ENCODE measurements around the gene CYSRT1. TPM values are rescaled to one million over a fixed set of nuclear protein-coding genes. Genes with fewer than 3 reads are reported as not detected.
"Not testable (repeated sequence)": the region's sequence is repeated elsewhere in the genome, so short reads cannot be mapped to it uniquely, and the experiment has no call there.

Gene CYSRT1
- total and polyA plus RNA-seq, 2 experiments from 2014 or later, result 0.43 to 0.75 TPM

DNA sequence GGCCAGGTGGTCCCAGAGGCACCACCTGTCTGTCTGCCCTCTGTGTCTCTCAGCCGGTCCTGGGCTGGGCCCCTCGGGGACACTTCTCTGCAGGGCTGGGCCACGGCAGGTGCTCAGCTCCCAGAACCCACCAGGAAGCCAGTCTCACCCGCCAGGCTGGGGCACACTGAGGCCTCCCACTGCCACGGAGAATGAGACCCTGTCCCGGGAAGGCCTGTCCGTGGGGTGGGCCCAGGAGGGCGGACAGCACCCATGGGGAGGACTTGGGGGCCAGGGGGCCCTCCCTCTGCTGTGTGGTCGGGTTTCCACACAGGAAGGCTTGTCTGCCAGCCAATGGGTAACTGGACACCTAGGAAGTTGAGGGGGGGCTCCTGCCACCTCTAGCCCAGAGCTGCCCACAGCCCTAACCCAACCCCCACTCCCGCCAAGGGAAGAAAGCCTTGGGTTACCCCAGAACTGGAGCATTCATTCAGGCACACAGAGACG lies 12.0 kb downstream of the CYSRT1 start:
- Histone ChIP-seq H3K27me3 (replicated peaks; ENCODE audit: insufficient read depth) (no peaks in the 10 kb centered on the region), H3F3A (ENCODE audit: insufficient read depth) (no peaks in the 10 kb centered on the region; the same call in 1 of the 2 replicates), H3K4me2 (ENCODE audit: unreplicated experiment) (no peak overlapping the region), H3K27ac (no peak overlapping the region), H4K20me1 (ENCODE audit: insufficient read depth) (no peaks in the 10 kb centered on the region), H3K36me3 (ENCODE audit: low read depth) (peaks cover 3% of the 10 kb centered on the region; the same call in 1 of the 2 replicates), H3K9me3 (ENCODE audit: low read depth) (no peaks in the 10 kb centered on the region), H3K9me2 (ENCODE audit: insufficient read depth) (no peaks in the 10 kb centered on the region), H3K4me3 (no peak overlapping the region), H3K79me2 (ENCODE audit: insufficient read depth) (peaks cover 29% of the 10 kb centered on the region), H3K4me1 (ENCODE audit: insufficient read depth) (no peaks in the 10 kb centered on the region), H2AFZ (no peak overlapping the region), H3K9ac (no peak overlapping the region)
- 44 to 48% methylated on average over 11 of the region's 11 CpGs for WGBS, 2 experiments (ENCODE audit: low coverage in 1 of 2, low lambda C conversion rate in 2 of 2, missing lambda C conversion rate in 2 of 2)
- no peak for TF ChIP-seq EZH2 (IDR thresholded peaks at IDR 0.05; ENCODE audit: insufficient read depth, poor library complexity, severe bottlenecking)
- in situ Hi-C loops (cut with MboI), result no loop called here
- DNase-seq, result no peak

- no peak overlapping the region for H3K9ac ChIP-seq
- no peaks in the 10 kb centered on the region for H3K27me3 ChIP-seq (replicated peaks; ENCODE audit: insufficient read depth)
- WGBS, 2 experiments (ENCODE audit: low coverage in 1 of 2, low lambda C conversion rate in 2 of 2, missing lambda C conversion rate in 2 of 2), result 86 to 88% methylated on average over 12 to 13 of the region's 13 CpGs
- peaks cover 12% of the 10 kb centered on the region; the same call in 1 of the 2 replicates for H3K36me3 ChIP-seq (ENCODE audit: low read depth)
- peaks cover 6% of the 10 kb centered on the region for H3F3A ChIP-seq (ENCODE audit: insufficient read depth)
- no peak overlapping the region for H3K27ac ChIP-seq
- no peak overlapping the region for H3K4me2 ChIP-seq (ENCODE audit: unreplicated experiment)
- peaks cover 39% of the 10 kb centered on the region for H3K79me2 ChIP-seq (ENCODE audit: insufficient read depth)
- in situ Hi-C loops (cut with MboI), result no loop called here
- H3K9me2 ChIP-seq (ENCODE audit: insufficient read depth), result no peaks in the 10 kb centered on the region
- H3K4me1 ChIP-seq (ENCODE audit: insufficient read depth), result peaks cover 9% of the 10 kb centered on the region; the same call in 1 of the 2 replicates
- H4K20me1 ChIP-seq (ENCODE audit: insufficient read depth), result peaks cover 9% of the 10 kb centered on the region; the same call in 1 of the 2 replicates
- TF ChIP-seq EZH2 (IDR thresholded peaks at IDR 0.05; ENCODE audit: insufficient read depth, poor library complexity, severe bottlenecking) (no peak), EZH2phosphoT487 (IDR thresholded peaks at IDR 0.05; ENCODE audit: insufficient read depth, low read depth) (no peak)
- H2AFZ ChIP-seq, result no peak overlapping the region
- no peaks in the 10 kb centered on the region for H3K9me3 ChIP-seq (ENCODE audit: low read depth)
- no peak overlapping the region for H3K4me3 ChIP-seq
- no peak for DNase-seq
Measured at GRCh38 chr9:137237759-137238726, 13.1 kb downstream of the CYSRT1 start.

GRCh38 chr9:137239541-137240200 lies 14.7 kb downstream of the CYSRT1 start:
- Histone ChIP-seq H4K20me1 (ENCODE audit: insufficient read depth) (peaks cover 19% of the 10 kb centered on the region; the same call in 1 of the 2 replicates), H2AFZ (peak overlapping the region; percentile 55), H3K36me3 (ENCODE audit: low read depth) (peaks cover 18% of the 10 kb centered on the region), H3K27ac (peak overlapping the region; percentile 95), H3K4me2 (ENCODE audit: unreplicated experiment) (peak overlapping the region; percentile 95), H3K79me2 (ENCODE audit: insufficient read depth) (peaks cover 54% of the 10 kb centered on the region), H3K9ac (peak overlapping the region; percentile 95), H3K4me3 (peak overlapping the region; percentile 78), H3K4me1 (ENCODE audit: insufficient read depth) (peaks cover 13% of the 10 kb centered on the region; the same call in 1 of the 2 replicates), H3F3A (ENCODE audit: insufficient read depth) (peaks cover 22% of the 10 kb centered on the region)
- DNase-seq; in situ Hi-C loops (cut with MboI); H3K9me3 ChIP-seq (ENCODE audit: low read depth); H3K27me3 ChIP-seq (replicated peaks; ENCODE audit: insufficient read depth); H3K9me2 ChIP-seq (ENCODE audit: insufficient read depth): not testable (repeated sequence)
- 30 to 31% methylated on average over 25 to 27 of the region's 27 CpGs for WGBS, 2 experiments (ENCODE audit: low coverage in 1 of 2, low lambda C conversion rate in 2 of 2, missing lambda C conversion rate in 2 of 2)

DNA sequence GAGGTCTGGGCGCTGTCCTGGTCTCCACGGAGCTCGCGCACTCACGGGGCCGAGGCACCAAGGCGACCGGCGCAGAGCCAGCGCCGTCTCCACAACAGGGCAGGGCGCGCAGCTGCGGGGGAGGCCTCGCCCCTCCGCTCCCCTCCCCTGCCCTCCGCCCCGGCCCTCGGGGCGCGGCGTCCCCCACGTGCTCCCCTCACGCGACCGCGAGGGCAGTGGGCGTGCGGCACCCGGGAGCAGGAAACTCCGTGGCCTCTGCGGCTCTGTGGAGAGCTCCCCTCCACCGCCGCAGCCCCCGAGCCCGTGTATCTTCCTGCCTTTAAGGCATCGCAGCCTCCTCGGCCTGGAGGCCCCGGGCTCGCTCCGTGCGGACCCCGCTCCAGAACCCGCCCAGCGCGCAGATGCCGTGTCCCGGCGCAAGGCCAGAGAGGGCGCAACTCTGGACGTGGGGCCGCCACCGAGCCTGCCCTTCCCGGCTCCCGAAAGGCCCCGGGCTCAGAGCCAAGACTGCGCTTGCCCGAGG lies 15.4 kb downstream of the CYSRT1 start:
- Histone ChIP-seq H4K20me1 (ENCODE audit: insufficient read depth) (peaks cover 19% of the 10 kb centered on the region; the same call in 1 of the 2 replicates), H3K36me3 (ENCODE audit: low read depth) (peaks cover 18% of the 10 kb centered on the region), H3K4me1 (ENCODE audit: insufficient read depth) (peaks cover 13% of the 10 kb centered on the region; the same call in 1 of the 2 replicates), H3K27me3 (replicated peaks; ENCODE audit: insufficient read depth) (no peaks in the 10 kb centered on the region), H3K27ac (peak overlapping the region; percentile 95), H3K79me2 (ENCODE audit: insufficient read depth) (peaks cover 54% of the 10 kb centered on the region), H3K9me3 (ENCODE audit: low read depth) (no peaks in the 10 kb centered on the region), H3K4me3 (peak overlapping the region; percentile 78), H3K4me2 (ENCODE audit: unreplicated experiment) (peak overlapping the region; percentile 95), H3K9me2 (ENCODE audit: insufficient read depth) (no peaks in the 10 kb centered on the region), H2AFZ (peak overlapping the region; percentile 55), H3K9ac (peak overlapping the region; percentile 95), H3F3A (ENCODE audit: insufficient read depth) (peaks cover 22% of the 10 kb centered on the region)
- in situ Hi-C loops (cut with MboI), result no loop called here
- peak; percentile 92 for DNase-seq
- TF ChIP-seq EZH2 (IDR thresholded peaks at IDR 0.05; ENCODE audit: insufficient read depth, poor library complexity, severe bottlenecking), result no peak
- no peak for TF ChIP-seq EZH2phosphoT487 (IDR thresholded peaks at IDR 0.05; ENCODE audit: insufficient read depth, low read depth)
- 1% methylated on average over 28 to 49 of the region's 58 CpGs for WGBS, 2 experiments (ENCODE audit: low coverage in 1 of 2, low lambda C conversion rate in 2 of 2, missing lambda C conversion rate in 2 of 2)

Measured in GM23248 (cell line).